Measurements from ENCODE around the gene CAMSAP2.

- no peak for TF ChIP-seq CTCF (IDR thresholded peaks at IDR 0.05; ENCODE audit: insufficient read depth, low read depth, low read length)
- no peak for TF ChIP-seq EZH2 (IDR thresholded peaks at IDR 0.05; ENCODE audit: insufficient read depth, low read length)
These were observed 133.9 kb downstream of the CAMSAP2 start, which contains the start of gene GPR25 for GRCh38 chr1:200872446-200873115.
